ENCODE measurements around the gene ANO1.

The ANO1 gene

GRCh38 chr11:70100280-70100603, 22.1 kb downstream of the ANO1 start:
- TF ChIP-seq CTCF (conservative IDR thresholded peaks at IDR 0.05), result no peak
- no peak for TF ChIP-seq ZFX (IDR thresholded peaks at IDR 0.05)
- no peak overlapping the region for H3K27ac ChIP-seq

- TF ChIP-seq ZFX (IDR thresholded peaks at IDR 0.05) (no peak), CTCF (conservative IDR thresholded peaks at IDR 0.05) (no peak)
- no peak overlapping the region for H3K27ac ChIP-seq
These were observed 22.7 kb downstream of the ANO1 start for GRCh38 chr11:70100791-70101190.

GRCh38 chr11:70103256-70103975, 25.3 kb downstream of the ANO1 start:
- TF ChIP-seq CTCF (conservative IDR thresholded peaks at IDR 0.05), result no peak
- no peak for TF ChIP-seq ZFX (IDR thresholded peaks at IDR 0.05)
- no peak overlapping the region for H3K27ac ChIP-seq

GRCh38 chr11:70104419-70104818, 26.3 kb downstream of the ANO1 start:
- no peak overlapping the region for H3K27ac ChIP-seq
- TF ChIP-seq CTCF (conservative IDR thresholded peaks at IDR 0.05), result no peak
- TF ChIP-seq ZFX (IDR thresholded peaks at IDR 0.05), result no peak

GRCh38 chr11:70104961-70105360, 26.8 kb downstream of the ANO1 start:
- no peak for TF ChIP-seq ZFX (IDR thresholded peaks at IDR 0.05)
- TF ChIP-seq CTCF (conservative IDR thresholded peaks at IDR 0.05), result no peak
- no peak overlapping the region for H3K27ac ChIP-seq

- no peak overlapping the region for H3K27ac ChIP-seq
- no peak for TF ChIP-seq ZFX (IDR thresholded peaks at IDR 0.05)
- no peak for TF ChIP-seq CTCF (conservative IDR thresholded peaks at IDR 0.05)
These were observed 27.2 kb downstream of the ANO1 start for GRCh38 chr11:70105369-70105754.

- TF ChIP-seq CTCF (conservative IDR thresholded peaks at IDR 0.05) (no peak), ZFX (IDR thresholded peaks at IDR 0.05) (no peak)
- peak overlapping the region; percentile 14; the same call in 1 of the 2 replicates for H3K27ac ChIP-seq
These were observed 27.8 kb downstream of the ANO1 start for GRCh38 chr11:70105755-70106571.
